Esophagus muscularis mucosa (tissue), 4 donors: ENCODE results near the gene EBF4. TPM values are rescaled to one million over a fixed set of nuclear protein-coding genes. Genes with fewer than 3 reads are reported as not detected.

Experiments
- DNase-seq: peaks from one replicate; pipeline ENCODE4 v3.0.0-alpha.2; 2017; ENCODE audit errors: extremely low spot score
- H3K27ac ChIP-seq, 4 donors: fragments of 200-600 bp; sonication (generic); replicated peaks in 1 of 4; 1 replicate in 3 of 4; 2 replicates in 1 of 4; pipeline ENCODE4 v1.5.1; 2016 to 2019; ENCODE audit warnings: mild to moderate bottlenecking in 1 of 4
- H3K27me3 ChIP-seq, 4 donors: fragments of 200-600 bp; sonication (generic); one replicate each; pipeline versions ENCODE4 v1.5.1 to v1.6.0; 2016 to 2019
- H3K36me3 ChIP-seq, 4 donors: fragments of 200-600 bp; sonication (generic); one replicate each; pipeline ENCODE4 v1.5.1; 2016 to 2019
- H3K4me1 ChIP-seq, 4 donors: fragments of 200-600 bp; sonication (generic); one replicate each; pipeline ENCODE4 v1.5.1; 2016 to 2019
- H3K4me3 ChIP-seq, 4 donors: fragments of 200-600 bp; sonication (generic); 1 replicate in 2 of 4; 2 replicates in 2 of 4; pipeline ENCODE4 v1.5.1; 2016 to 2019; ENCODE audit warnings: mild to moderate bottlenecking in 4 of 4, moderate library complexity in 1 of 4
- H3K9me3 ChIP-seq, 4 donors: fragments of 200-600 bp; sonication (generic); 1 replicate in 3 of 4; 2 replicates in 1 of 4; pipeline ENCODE4 v1.5.1; 2016 to 2019
- CTCF ChIP-seq, 3 experiments: fragments of 200-600 bp in 2 of 3; fragments of 450-650 bp in 1 of 3; sonication (generic) in 2 of 3; IDR thresholded peaks; one replicate each; pipeline ENCODE4 v1.5.1; 2017 to 2019; ENCODE audit warnings: antibody characterized with exemption in 3 of 3, mild to moderate bottlenecking in 2 of 3, moderate library complexity in 1 of 3
- EP300 ChIP-seq: sonication (generic); formaldehyde crosslinking; IDR thresholded peaks from one replicate; pipeline ENCODE4 v1.6.1; 2017; ENCODE audit warnings: antibody characterized with exemption
- POLR2A ChIP-seq: fragments of 450-650 bp; IDR thresholded peaks from one replicate; pipeline ENCODE4 v1.6.1; 2017; ENCODE audit warnings: antibody characterized with exemption, moderate library complexity, mild to moderate bottlenecking, low read depth
- POLR2AphosphoS5 ChIP-seq, 2 donors: sonication (generic); formaldehyde crosslinking; IDR thresholded peaks; one replicate each; pipeline ENCODE4 v1.6.1; 2017; ENCODE audit warnings: antibody characterized with exemption in 2 of 2
- WGBS: methylation state at CpG from one replicate; pipeline ENCODE4 v1.1.5; 2018; 5-methylcytosine and 5-hydroxymethylcytosine counted together
- intact Hi-C: fragments of 100-400 bp; cut with DNase I; formaldehyde crosslinking; loops from one replicate; pipeline ENCODE4 v1.15.1; 2023
- total RNA-seq, 4 donors: library from RNA; depleted of rRNA; stranded (reverse); fragments of >200 nt; gene quantifications; one replicate each; pipeline versions ENCODE4 v1.1.0 to v1.2.1, GENCODE V29; 2016

Gene EBF4
- total RNA-seq, 4 donors from 2014 or later: 23.7 to 46.7 (median 30.1) TPM

- intact Hi-C loops: no loop called here
- DNase-seq: no peak
- Histone ChIP-seq H3K36me3 (peaks cover 0 to 26% (median 0%) of the 10 kb centered on the region in 4 donors), H3K27ac (no peak overlapping the region), H3K9me3 (no peaks in the 10 kb centered on the region), H3K4me1 (no peaks in the 10 kb centered on the region), H3K4me3 (no peak overlapping the region), H3K27me3 (no peaks in the 10 kb centered on the region)
- TF ChIP-seq POLR2AphosphoS5 (IDR thresholded peaks at IDR 0.05): no peak
- no peak for TF ChIP-seq POLR2A
- TF ChIP-seq EP300: no peak
- no peak for TF ChIP-seq CTCF (IDR thresholded peaks at IDR 0.05)
- 75% methylated on average over 8 of the region's 12 CpGs for WGBS
Measured at GRCh38 chr20:2707353-2708072, 14.9 kb downstream of the EBF4 start.

GRCh38 chr20:2708073-2708415 is 15.5 kb downstream of the EBF4 start:
- 94% methylated on average over 3 of the region's 5 CpGs for WGBS
- TF ChIP-seq EP300 (no peak), POLR2A (no peak), POLR2AphosphoS5 (IDR thresholded peaks at IDR 0.05) (no peak), CTCF (IDR thresholded peaks at IDR 0.05) (no peak)
- intact Hi-C loops: no loop called here

GRCh38 chr20:2708665-2709064 is 16.1 kb downstream of the EBF4 start:
- peaks cover 0 to 26% (median 0%) of the 10 kb centered on the region in 4 donors for H3K36me3 ChIP-seq
- no peaks in the 10 kb centered on the region for H3K9me3 ChIP-seq
- WGBS: 92% methylated on average over 8 of the region's 9 CpGs
- H3K27me3 ChIP-seq: no peaks in the 10 kb centered on the region
- TF ChIP-seq POLR2A (no peak), CTCF (IDR thresholded peaks at IDR 0.05) (no peak), POLR2AphosphoS5 (IDR thresholded peaks at IDR 0.05) (no peak), EP300 (no peak)
- intact Hi-C loops: no loop called here
- no peaks in the 10 kb centered on the region for H3K4me1 ChIP-seq
- no peak overlapping the region for H3K27ac ChIP-seq
- DNase-seq: peak; percentile 47
- no peak overlapping the region for H3K4me3 ChIP-seq

More at GRCh38 chr20:2708073-2708415, 15.5 kb downstream of the EBF4 start:
- Histone ChIP-seq H3K36me3 (peaks cover 0 to 26% (median 0%) of the 10 kb centered on the region in 4 donors), H3K4me3 (no peak overlapping the region), H3K27me3 (no peaks in the 10 kb centered on the region), H3K9me3 (no peaks in the 10 kb centered on the region), H3K27ac (no peak overlapping the region), H3K4me1 (no peaks in the 10 kb centered on the region)
- peak; percentile 62 for DNase-seq

- intact Hi-C loops: no loop called here
Measured at GRCh38 chr20:2709205-2709981, 16.8 kb downstream of the EBF4 start.

More at GRCh38 chr20:2709205-2709981, 16.8 kb downstream of the EBF4 start:
- TF ChIP-seq EP300: no peak
- no peak for TF ChIP-seq CTCF (IDR thresholded peaks at IDR 0.05)
- peak; percentile 81 for DNase-seq
- H3K4me1 ChIP-seq: no peaks in the 10 kb centered on the region
- H3K9me3 ChIP-seq: no peaks in the 10 kb centered on the region
- no peak overlapping the region for H3K4me3 ChIP-seq
- peaks cover 0 to 26% (median 0%) of the 10 kb centered on the region in 4 donors for H3K36me3 ChIP-seq
- 60% methylated on average over 15 of the region's 17 CpGs for WGBS
- no peaks in the 10 kb centered on the region for H3K27me3 ChIP-seq
- no peak overlapping the region for H3K27ac ChIP-seq
